Measurements from ENCODE around the gene SERPINA9.

DNA sequence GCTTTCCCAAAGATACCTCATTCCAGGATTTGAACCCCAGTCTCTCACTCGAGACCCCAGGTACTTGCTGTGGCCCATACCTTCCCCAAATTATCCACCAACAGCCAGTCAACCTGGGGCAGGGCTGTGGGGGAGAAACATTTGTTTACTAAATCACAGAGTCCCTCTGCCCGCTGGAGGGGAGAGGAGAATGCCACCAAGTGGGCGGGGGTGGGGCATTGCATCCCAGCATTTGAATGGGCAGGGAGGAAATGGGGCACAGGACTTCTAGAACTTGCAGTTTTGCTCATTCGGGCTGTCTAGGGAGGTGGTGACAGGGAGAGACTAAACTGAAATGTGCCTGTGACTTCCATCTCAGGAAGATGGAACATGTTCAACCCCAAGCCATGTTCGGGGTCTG, 10.9 kb upstream of the SERPINA9 start:
- TF ChIP-seq CTCF (IDR thresholded peaks at IDR 0.05) (no peak), POLR2A (IDR thresholded peaks at IDR 0.05) (no peak), POLR2AphosphoS5 (IDR thresholded peaks at IDR 0.05) (no peak)
